CD14-positive monocyte (primary cell): ENCODE results near the gene LYZL4. TPM values are rescaled to one million over a fixed set of nuclear protein-coding genes. Genes with fewer than 3 reads are reported as not detected.
A peak's percentile ranks its signal among the peaks of the same experiment; 100 is the strongest.

Source experiments
- DNase-seq, 3 donors: peaks; one replicate each; pipeline ENCODE4 v3.0.0-alpha.2; 2011 to 2022
- H2AFZ ChIP-seq: 2 replicates; pipeline ENCODE4 v1.6.0; 2012; ENCODE audit warnings: mild to moderate bottlenecking, low read depth, low read length, inconsistent platforms; ENCODE audit not compliant: insufficient read depth, poor library complexity, severe bottlenecking
- H3K27ac ChIP-seq, 2 donors: 1 replicate in 1 of 2; 2 replicates in 1 of 2; pipeline ENCODE4 v1.5.1; 2012 to 2013; ENCODE audit warnings: low read length in 2 of 2, control low read depth in 1 of 2, inconsistent platforms in 1 of 2, low read depth in 1 of 2, mild to moderate bottlenecking in 1 of 2
- H3K27me3 ChIP-seq, 2 donors: one replicate each; pipeline versions ENCODE4 v1.6.0 to v1.6.1; 2011 to 2013; ENCODE audit warnings: low read length in 2 of 2; ENCODE audit not compliant: control insufficient read depth in 2 of 2, insufficient read depth in 2 of 2
- H3K36me3 ChIP-seq, 2 donors: replicated peaks in 1 of 2; 1 replicate in 1 of 2; 2 replicates in 1 of 2; pipeline versions ENCODE4 v1.5.1 to v1.6.1; 2012 to 2013; ENCODE audit warnings: low read length in 2 of 2, control low read depth in 1 of 2, inconsistent platforms in 1 of 2, mild to moderate bottlenecking in 1 of 2; ENCODE audit not compliant: insufficient read depth in 2 of 2, control insufficient read depth in 1 of 2
- H3K4me1 ChIP-seq, 2 donors: 1 replicate in 1 of 2; 2 replicates in 1 of 2; pipeline versions ENCODE4 v1.5.1 to v1.6.1; 2012 to 2013; ENCODE audit warnings: low read length in 2 of 2, control low read depth in 1 of 2, inconsistent platforms in 1 of 2, mild to moderate bottlenecking in 1 of 2, moderate library complexity in 1 of 2; ENCODE audit not compliant: insufficient read depth in 2 of 2, control insufficient read depth in 1 of 2
- H3K4me2 ChIP-seq: replicated peaks from 2 replicates; pipeline ENCODE3; 2012; ENCODE audit warnings: low read length, moderate library complexity, mild to moderate bottlenecking; ENCODE audit not compliant: poor library complexity, severe bottlenecking; ENCODE audit errors: extremely low read depth
- H3K4me3 ChIP-seq, 3 experiments: fragments of 200-600 bp in 1 of 3; sonication (generic) in 1 of 3; replicated peaks in 1 of 3; 1 replicate in 2 of 3; 2 replicates in 1 of 3; pipeline ENCODE4 v1.5.1; 2011 to 2013; ENCODE audit warnings: low read length in 3 of 3, mild to moderate bottlenecking in 3 of 3, control low read depth in 2 of 3, low read depth in 2 of 3, inconsistent platforms in 1 of 3, moderate library complexity in 1 of 3
- H3K79me2 ChIP-seq: 2 replicates; pipeline ENCODE4 v1.6.0; 2012; ENCODE audit warnings: mild to moderate bottlenecking, control low read depth, inconsistent platforms, low read length, moderate library complexity; ENCODE audit not compliant: insufficient read depth
- H3K9ac ChIP-seq: 2 replicates; pipeline ENCODE4 v1.6.0; 2017; ENCODE audit warnings: low read length, mild to moderate bottlenecking; ENCODE audit not compliant: insufficient read depth, poor library complexity, severe bottlenecking
- H3K9me3 ChIP-seq, 2 donors: replicated peaks in 1 of 2; 1 replicate in 1 of 2; 2 replicates in 1 of 2; pipeline versions ENCODE4 v1.5.1 to v1.6.1; 2012 to 2013; ENCODE audit warnings: low read length in 2 of 2, control low read depth in 1 of 2; ENCODE audit not compliant: control insufficient read depth in 1 of 2, insufficient read depth in 1 of 2
- H4K20me1 ChIP-seq: 2 replicates; pipeline ENCODE4 v1.6.0; 2012; ENCODE audit warnings: mild to moderate bottlenecking, low read length, control low read depth, moderate library complexity; ENCODE audit not compliant: insufficient read depth
- H3K27ac Mint-ChIP-seq, 7 donors: one replicate each; pipeline ENCODE4 v1.8.0; 2020; ENCODE audit warnings: mild to moderate bottlenecking in 7 of 7, mixed read lengths in 7 of 7, moderate library complexity in 6 of 7, inconsistent platforms in 2 of 7
- H3K27me3 Mint-ChIP-seq, 3 donors: one replicate each; pipeline ENCODE4 v1.8.0; 2021 to 2022; ENCODE audit warnings: low read depth in 3 of 3, mild to moderate bottlenecking in 3 of 3, mixed read lengths in 3 of 3, moderate library complexity in 3 of 3, inconsistent platforms in 1 of 3
- H3K36me3 Mint-ChIP-seq, 2 donors: one replicate each; pipeline ENCODE4 v1.8.0; 2020; ENCODE audit warnings: mixed read lengths in 2 of 2, inconsistent platforms in 1 of 2, mild to moderate bottlenecking in 1 of 2
- H3K4me1 Mint-ChIP-seq: one replicate; pipeline ENCODE4 v1.8.0; 2020; ENCODE audit warnings: mild to moderate bottlenecking, mixed read lengths
- H3K4me3 Mint-ChIP-seq, 2 donors: one replicate each; pipeline ENCODE4 v1.8.0; 2020; ENCODE audit warnings: mild to moderate bottlenecking in 2 of 2, mixed read lengths in 2 of 2, moderate library complexity in 1 of 2
- H3K9me3 Mint-ChIP-seq, 7 donors: one replicate each; pipeline ENCODE4 v1.8.0; 2020 to 2022; ENCODE audit warnings: mixed read lengths in 7 of 7, mild to moderate bottlenecking in 6 of 7, moderate library complexity in 6 of 7, inconsistent platforms in 2 of 7
- WGBS: methylation state at CpG from one replicate; pipeline ENCODE4 v1.1.5; 2013; ENCODE audit warnings: missing lambda C conversion rate; ENCODE audit not compliant: insufficient coverage; 5-methylcytosine and 5-hydroxymethylcytosine counted together
- intact Hi-C, 2 donors: fragments of 100-400 bp; cut with micrococcal nuclease; formaldehyde crosslinking; loops; one replicate each; pipeline versions ENCODE4 v1.15.0 to v1.15.1; 2023
- polyA plus RNA-seq, 3 donors: library from polyadenylated mRNA; depleted of rRNA in 1 of 3; unstranded in 2 of 3; stranded (reverse) in 1 of 3; fragments of 300-500 nt in 2 of 3; fragments of >200 nt in 1 of 3; fragmentation: Illumina TruSeq in 2 of 3; gene quantifications; 1 replicate in 2 of 3; 2 replicates in 1 of 3; pipeline ENCODE4 v1.2.3, GENCODE V29; 2012 to 2021
- TF ChIP-seq, protein P1 (sequence below): fragments of 200-600 bp; IDR thresholded peaks from one replicate; pipeline ENCODE4 v1.8.0; 2022; ENCODE audit warnings: antibody characterized with exemption, mild to moderate bottlenecking

LYZL4 gene
- polyA plus RNA-seq, 3 donors = not detected

DNA sequence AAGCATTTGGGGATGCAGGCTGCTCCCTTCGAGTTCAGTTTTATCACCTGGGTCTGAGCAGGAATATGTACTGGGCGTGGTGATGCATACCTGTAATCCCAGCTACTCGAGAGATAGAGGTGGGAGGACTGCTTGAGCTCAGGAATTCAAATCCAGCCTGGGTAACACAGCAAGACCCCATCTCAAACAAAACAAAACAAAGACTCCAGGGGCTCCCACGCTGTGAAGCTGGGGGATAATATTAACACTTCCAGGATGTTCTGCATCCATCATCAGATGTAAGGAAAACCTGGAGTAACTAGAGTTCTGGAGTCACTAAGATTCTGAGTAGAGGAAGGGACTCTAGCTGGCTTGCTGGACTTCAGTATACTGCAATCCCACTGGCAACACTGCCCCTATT is 40.6 kb downstream of the LYZL4 start:
- no peaks in the 10 kb centered on the region for H3K36me3 Mint-ChIP-seq
- H3K4me3 Mint-ChIP-seq = no peak overlapping the region
- no peak for DNase-seq
- H3K4me1 Mint-ChIP-seq = peaks cover 24% of the 10 kb centered on the region
- no peak overlapping the region for H3K9ac ChIP-seq
- H3K36me3 ChIP-seq = no peaks in the 10 kb centered on the region
- TF ChIP-seq, protein P1, sequence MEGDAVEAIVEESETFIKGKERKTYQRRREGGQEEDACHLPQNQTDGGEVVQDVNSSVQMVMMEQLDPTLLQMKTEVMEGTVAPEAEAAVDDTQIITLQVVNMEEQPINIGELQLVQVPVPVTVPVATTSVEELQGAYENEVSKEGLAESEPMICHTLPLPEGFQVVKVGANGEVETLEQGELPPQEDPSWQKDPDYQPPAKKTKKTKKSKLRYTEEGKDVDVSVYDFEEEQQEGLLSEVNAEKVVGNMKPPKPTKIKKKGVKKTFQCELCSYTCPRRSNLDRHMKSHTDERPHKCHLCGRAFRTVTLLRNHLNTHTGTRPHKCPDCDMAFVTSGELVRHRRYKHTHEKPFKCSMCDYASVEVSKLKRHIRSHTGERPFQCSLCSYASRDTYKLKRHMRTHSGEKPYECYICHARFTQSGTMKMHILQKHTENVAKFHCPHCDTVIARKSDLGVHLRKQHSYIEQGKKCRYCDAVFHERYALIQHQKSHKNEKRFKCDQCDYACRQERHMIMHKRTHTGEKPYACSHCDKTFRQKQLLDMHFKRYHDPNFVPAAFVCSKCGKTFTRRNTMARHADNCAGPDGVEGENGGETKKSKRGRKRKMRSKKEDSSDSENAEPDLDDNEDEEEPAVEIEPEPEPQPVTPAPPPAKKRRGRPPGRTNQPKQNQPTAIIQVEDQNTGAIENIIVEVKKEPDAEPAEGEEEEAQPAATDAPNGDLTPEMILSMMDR = no peak
- peaks cover 0 to 2% (median 1%) of the 10 kb centered on the region in 3 donors for H3K27me3 Mint-ChIP-seq
- H3K4me3 ChIP-seq = no peak overlapping the region
- peak overlapping the region in 1 of 7 donors; percentile 50 for H3K27ac Mint-ChIP-seq
- H3K79me2 ChIP-seq = no peaks in the 10 kb centered on the region
- H3K4me1 ChIP-seq = peaks cover 15 to 23% of the 10 kb centered on the region in 2 donors
- no peaks in the 10 kb centered on the region for H3K27me3 ChIP-seq
- H3K9me3 ChIP-seq = peaks cover 0 to 4% of the 10 kb centered on the region in 2 donors
- no peak overlapping the region for H2AFZ ChIP-seq
- H4K20me1 ChIP-seq = no peaks in the 10 kb centered on the region
- H3K27ac ChIP-seq = no peak overlapping the region
- no peak overlapping the region for H3K4me2 ChIP-seq
- peaks cover 2 to 9% (median 6%) of the 10 kb centered on the region in 7 donors for H3K9me3 Mint-ChIP-seq
- intact Hi-C loops = no loop called here
- 83% methylated on average over 1 of the region's 4 CpGs for WGBS

DNA sequence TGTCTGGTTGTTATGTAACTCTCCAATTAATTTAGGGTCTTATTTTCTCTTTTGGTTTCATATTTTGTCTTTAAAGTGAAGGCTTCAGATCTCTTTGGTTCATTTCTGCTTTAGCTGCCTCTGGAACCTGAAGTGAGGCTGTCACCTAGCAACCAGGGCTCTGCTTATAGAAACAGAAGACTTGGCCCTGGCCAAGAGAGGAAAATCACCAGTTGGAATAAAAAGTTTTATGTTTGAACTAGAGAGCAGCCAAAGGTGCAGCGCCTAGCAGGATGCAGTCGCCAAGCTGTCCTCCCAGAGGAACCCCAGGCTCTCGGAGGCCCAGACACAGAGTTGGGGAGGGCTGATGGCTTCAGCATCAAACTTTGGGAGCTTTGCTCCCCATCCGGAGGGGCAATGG is 41.1 kb downstream of the LYZL4 start:
- H3K36me3 ChIP-seq = no peaks in the 10 kb centered on the region
- intact Hi-C loops = no loop called here
- Mint-ChIP-seq H3K27me3 (peaks cover 0 to 3% (median 1%) of the 10 kb centered on the region in 3 donors), H3K36me3 (no peaks in the 10 kb centered on the region), H3K9me3 (peaks cover 3 to 9% (median 6%) of the 10 kb centered on the region in 7 donors), H3K4me1 (peaks cover 18% of the 10 kb centered on the region), H3K4me3 (no peak overlapping the region), H3K27ac (peak overlapping the region in 2 of 7 donors; percentile 50 to 61)
- no peaks in the 10 kb centered on the region for H3K27me3 ChIP-seq
- no peak overlapping the region for H3K27ac ChIP-seq
- peaks cover 11 to 18% of the 10 kb centered on the region in 2 donors for H3K4me1 ChIP-seq
- no peak overlapping the region for H3K4me2 ChIP-seq
- H3K79me2 ChIP-seq = no peaks in the 10 kb centered on the region
- H2AFZ ChIP-seq = no peak overlapping the region
- 71% methylated on average over 4 of the region's 4 CpGs for WGBS
- peak in 2 of 3 donors; percentile 3 to 10 for DNase-seq
- no peak overlapping the region for H3K9ac ChIP-seq
- no peak overlapping the region for H3K4me3 ChIP-seq
- no peaks in the 10 kb centered on the region for H4K20me1 ChIP-seq
- peaks cover 0 to 4% of the 10 kb centered on the region in 2 donors for H3K9me3 ChIP-seq
- TF ChIP-seq, protein P1 = no peak
